ENCODE measurements around the gene HOXA3.

Gene HOXA3

GRCh38 chr7:27189295-27189996 lies 37.1 kb upstream of the HOXA3 start:
- TF ChIP-seq MYC (IDR thresholded peaks at IDR 0.05; ENCODE audit: low read depth, low read length) (no peak), CTCF (IDR thresholded peaks at IDR 0.05; ENCODE audit: low read depth, low read length) (peak; percentile 7), POLR2A (IDR thresholded peaks at IDR 0.05; ENCODE audit: extremely low read depth, insufficient read length) (peak; percentile 24)
- peak overlapping the region; percentile 75 for H3K4me3 ChIP-seq (ENCODE audit: low read depth, low read length)

GRCh38 chr7:27188386-27189294 lies 36.3 kb upstream of the HOXA3 start:
- DNase-seq (ENCODE audit: low read depth), result peak; percentile 91
- H3K4me3 ChIP-seq (ENCODE audit: low read depth, low read length), result peak overlapping the region; percentile 75

More at GRCh38 chr7:27189295-27189996, 37.1 kb upstream of the HOXA3 start:
- peak; percentile 56 for DNase-seq (ENCODE audit: low read depth)

GRCh38 chr7:27187475-27188385 lies 35.3 kb upstream of the HOXA3 start:
- peak; percentile 84 for DNase-seq (ENCODE audit: low read depth)
- H3K4me3 ChIP-seq (ENCODE audit: low read depth, low read length), result peak overlapping the region; percentile 75
- TF ChIP-seq POLR2A (IDR thresholded peaks at IDR 0.05; ENCODE audit: extremely low read depth, insufficient read length) (no peak), CTCF (IDR thresholded peaks at IDR 0.05; ENCODE audit: low read depth, low read length) (peak; percentile 5), MYC (IDR thresholded peaks at IDR 0.05; ENCODE audit: low read depth, low read length) (peak; percentile 46; the same call in 1 of the 2 replicates), MAX (IDR thresholded peaks at IDR 0.05; ENCODE audit: low read depth, low read length) (no peak)

More at GRCh38 chr7:27188386-27189294, 36.3 kb upstream of the HOXA3 start:
- TF ChIP-seq POLR2A (IDR thresholded peaks at IDR 0.05; ENCODE audit: extremely low read depth, insufficient read length) (peak; percentile 30), MYC (IDR thresholded peaks at IDR 0.05; ENCODE audit: low read depth, low read length) (peak; percentile 54), MAX (IDR thresholded peaks at IDR 0.05; ENCODE audit: low read depth, low read length) (peak; percentile 64), CTCF (IDR thresholded peaks at IDR 0.05; ENCODE audit: low read depth, low read length) (no peak)

GRCh38 chr7:27186668-27187474 lies 34.5 kb upstream of the HOXA3 start:
- TF ChIP-seq MAX (IDR thresholded peaks at IDR 0.05; ENCODE audit: low read depth, low read length) (no peak), CTCF (IDR thresholded peaks at IDR 0.05; ENCODE audit: low read depth, low read length) (no peak), POLR2A (IDR thresholded peaks at IDR 0.05; ENCODE audit: extremely low read depth, insufficient read length) (no peak), MYC (IDR thresholded peaks at IDR 0.05; ENCODE audit: low read depth, low read length) (no peak)
- H3K4me3 ChIP-seq (ENCODE audit: low read depth, low read length), result peak overlapping the region; percentile 75
- peak; percentile 22 for DNase-seq (ENCODE audit: low read depth)

Data from NB4 (cell line).